ENCODE results near the gene ADGRE3.
A peak's percentile ranks its signal among the peaks of the same experiment; 100 is the strongest.
"Not testable (repeated sequence)": the region's sequence is repeated elsewhere in the genome, so short reads cannot be mapped to it uniquely, and the experiment has no call there.

ADGRE3 gene

DNA sequence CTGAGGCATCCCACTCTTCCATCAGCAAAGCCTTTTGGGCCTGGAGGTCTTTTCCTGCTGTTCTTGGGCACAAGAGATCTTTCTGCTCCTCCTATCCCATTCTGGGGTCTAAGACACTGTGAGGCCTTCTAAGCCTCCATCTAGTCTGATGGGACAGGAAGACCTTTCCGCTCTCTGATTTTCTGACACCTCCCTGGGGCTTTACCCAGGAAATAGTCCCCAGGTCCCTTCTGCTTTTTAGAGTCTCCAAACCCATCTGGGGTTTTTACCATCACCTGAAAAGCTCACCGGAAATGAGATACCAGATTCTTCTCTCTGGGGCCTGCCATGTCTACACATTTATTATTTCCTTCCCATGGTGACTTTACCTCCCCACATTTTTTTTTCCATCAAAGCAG, 70.7 kb downstream of the ADGRE3 start:
- no peak for DNase-seq (ENCODE audit: low read depth in 3 of 3)

DNA sequence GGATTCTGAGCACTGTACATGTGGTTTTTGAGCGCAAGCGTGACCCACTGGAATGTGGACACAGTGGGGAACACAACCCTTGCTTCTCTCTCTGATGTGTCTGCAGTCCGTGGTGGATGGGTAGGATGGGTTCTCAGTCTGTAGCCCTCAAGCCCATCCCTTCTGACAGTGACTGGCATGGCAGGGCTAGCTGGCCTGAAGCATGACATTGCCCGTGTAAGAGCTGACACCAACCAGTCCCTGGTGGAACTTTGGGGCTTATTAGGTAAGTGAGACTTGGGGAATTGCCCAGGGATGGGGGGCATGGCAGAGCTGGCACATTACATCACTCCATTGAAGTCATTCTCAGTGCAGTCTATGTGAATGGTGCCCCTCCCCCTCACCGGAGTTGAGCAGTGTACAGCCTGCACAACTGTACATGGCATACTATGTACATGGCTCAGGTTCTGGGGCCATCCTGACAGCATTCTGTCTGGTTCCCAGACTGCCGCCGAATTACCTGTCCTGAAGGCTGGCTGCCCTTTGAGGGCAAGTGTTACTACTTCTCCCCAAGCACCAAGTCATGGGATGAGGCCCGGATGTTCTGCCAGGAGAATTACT, 75.0 kb downstream of the ADGRE3 start:
- DNase-seq (ENCODE audit: low read depth in 3 of 3): no peak

DNA sequence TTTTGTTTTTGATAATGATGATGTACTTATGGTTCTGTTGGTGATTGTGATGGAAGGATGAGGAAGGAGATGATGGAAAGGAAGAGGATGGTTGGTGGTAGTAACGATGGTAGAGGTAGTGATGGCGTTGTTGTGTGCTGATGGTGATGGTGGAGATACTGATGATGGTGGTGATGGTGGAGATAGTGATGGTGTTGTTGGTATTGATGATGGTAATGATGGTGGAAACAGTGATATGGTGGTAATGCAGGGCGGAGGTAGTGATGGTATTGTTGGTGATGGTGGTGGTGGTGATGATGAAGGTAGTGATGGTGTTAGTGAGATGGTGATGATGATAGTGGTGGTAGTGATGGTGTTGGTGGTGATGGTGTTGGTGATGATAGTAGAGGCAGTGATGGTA, 79.1 kb downstream of the ADGRE3 start:
- DNase-seq (ENCODE audit: low read depth in 3 of 3): no peak

DNA sequence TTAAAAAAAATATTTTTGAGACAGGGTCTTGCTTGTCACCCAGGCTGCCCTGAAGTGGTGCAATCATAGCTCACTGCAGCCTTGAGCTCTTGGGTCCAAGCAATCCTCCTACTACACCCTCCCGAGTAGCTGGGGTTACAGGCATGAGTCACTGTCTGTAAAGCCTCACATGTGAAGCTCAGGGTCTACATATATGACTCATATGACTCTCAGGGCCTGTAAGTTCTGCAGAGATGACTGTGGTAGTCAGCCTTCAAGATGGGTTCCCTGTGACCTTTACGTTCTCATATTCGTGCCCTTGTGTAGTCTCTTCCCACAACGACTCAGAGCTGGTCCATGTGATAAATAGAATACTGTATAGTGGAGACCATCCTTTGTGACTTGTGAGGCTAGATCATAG, 85.2 kb downstream of the ADGRE3 start:
- DNase-seq (ENCODE audit: low read depth in 3 of 3): not testable (repeated sequence)

DNA sequence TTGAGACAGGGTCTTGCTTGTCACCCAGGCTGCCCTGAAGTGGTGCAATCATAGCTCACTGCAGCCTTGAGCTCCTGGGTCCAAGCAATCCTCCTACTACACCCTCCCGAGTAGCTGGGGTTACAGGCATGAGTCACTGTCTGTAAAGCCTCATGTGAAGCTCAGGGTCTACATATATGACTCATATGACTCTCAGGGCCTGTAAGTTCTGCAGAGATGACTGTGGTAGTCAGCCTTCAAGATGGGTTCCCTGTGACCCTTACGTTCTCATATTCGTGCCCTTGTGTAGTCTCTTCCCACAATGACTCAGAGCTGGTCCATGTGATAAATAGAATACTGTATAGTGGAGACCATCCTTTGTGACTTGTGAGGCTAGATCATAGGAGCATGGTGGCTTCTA, 89.5 kb downstream of the ADGRE3 start:
- DNase-seq (ENCODE audit: low read depth in 3 of 3): not testable (repeated sequence)

DNA sequence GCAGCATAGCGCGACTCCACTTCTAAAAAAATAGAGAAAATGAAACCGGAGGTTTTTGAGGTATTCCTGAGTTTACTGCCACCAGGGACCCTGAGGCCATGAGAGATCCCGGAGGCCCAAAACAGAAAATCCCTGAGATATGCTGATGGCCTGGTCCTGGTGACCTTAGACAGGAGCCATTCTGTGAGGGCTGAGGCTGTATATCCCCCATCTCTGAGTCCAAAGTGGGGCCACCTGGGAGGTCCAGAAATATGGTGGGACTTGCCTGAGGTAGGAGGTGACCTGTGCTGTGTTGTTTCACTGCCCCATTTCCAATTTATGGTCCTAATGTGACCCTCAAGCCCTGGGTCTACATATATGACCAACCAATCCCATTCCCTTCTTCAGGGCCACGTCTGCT, 90.3 kb downstream of the ADGRE3 start:
- DNase-seq (ENCODE audit: low read depth in 3 of 3): not testable (repeated sequence)

DNA sequence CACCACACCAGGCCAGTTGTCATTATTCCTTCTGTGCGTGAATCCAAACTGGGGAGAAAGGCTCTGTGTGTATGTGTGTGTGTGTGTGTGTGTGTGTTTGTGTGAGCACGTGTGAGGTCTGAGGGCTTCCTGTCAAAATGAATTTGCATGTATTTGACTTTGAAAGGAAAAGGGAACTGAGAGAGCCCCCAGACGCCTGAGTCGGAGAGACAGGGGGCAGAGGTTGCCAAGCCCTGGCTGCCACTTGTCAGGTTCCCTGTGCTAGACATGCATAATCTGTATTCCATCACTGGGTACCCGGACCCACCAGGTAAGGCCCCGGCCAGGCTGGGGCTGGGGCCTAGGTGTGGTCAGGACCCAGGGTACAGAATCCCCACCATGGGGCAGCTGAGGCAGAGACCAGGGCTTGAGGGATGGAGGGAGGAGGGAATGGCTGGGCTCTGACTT, 91.7 kb downstream of the ADGRE3 start, which contains the start of gene CLEC17A:
Gene CLEC17A (plus strand): TSS at position 191 of the 447 bp plus-strand sequence. CDS start 77 bp downstream, at position 268.
- no peak for DNase-seq (ENCODE audit: low read depth in 3 of 3)

DNA sequence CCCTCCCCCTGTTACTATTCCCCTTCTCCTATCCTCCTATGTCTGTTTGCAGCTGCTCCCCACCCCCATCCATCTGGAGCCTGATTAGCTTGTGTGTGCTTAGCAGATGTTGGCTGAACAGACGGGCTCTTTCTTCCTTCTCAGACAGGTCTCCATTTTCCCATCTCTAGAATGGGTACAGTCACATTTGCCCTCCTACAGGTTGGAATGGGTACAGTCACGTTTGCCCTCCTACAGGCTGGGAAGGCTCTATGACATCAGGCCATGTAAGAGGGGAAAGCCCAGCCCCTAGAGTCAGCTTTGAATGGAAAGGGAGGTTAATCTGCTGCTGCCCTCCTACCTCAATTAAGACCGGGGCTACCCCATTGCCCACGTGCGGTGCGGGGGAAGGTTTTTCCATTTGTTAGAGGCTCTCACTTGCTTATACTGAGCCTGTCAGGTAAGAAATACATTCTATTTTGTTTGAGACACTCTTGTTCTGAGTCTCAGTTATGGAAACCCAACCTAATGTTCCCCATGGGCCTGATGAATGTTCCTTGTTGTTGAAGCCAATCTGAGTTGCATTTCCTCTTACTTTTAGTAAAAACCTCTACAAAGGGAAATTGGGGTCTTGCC, 93.9 kb downstream of the ADGRE3 start:
- peak in 1 of 3 experiments; percentile 26 for DNase-seq (ENCODE audit: low read depth in 3 of 3)

DNA sequence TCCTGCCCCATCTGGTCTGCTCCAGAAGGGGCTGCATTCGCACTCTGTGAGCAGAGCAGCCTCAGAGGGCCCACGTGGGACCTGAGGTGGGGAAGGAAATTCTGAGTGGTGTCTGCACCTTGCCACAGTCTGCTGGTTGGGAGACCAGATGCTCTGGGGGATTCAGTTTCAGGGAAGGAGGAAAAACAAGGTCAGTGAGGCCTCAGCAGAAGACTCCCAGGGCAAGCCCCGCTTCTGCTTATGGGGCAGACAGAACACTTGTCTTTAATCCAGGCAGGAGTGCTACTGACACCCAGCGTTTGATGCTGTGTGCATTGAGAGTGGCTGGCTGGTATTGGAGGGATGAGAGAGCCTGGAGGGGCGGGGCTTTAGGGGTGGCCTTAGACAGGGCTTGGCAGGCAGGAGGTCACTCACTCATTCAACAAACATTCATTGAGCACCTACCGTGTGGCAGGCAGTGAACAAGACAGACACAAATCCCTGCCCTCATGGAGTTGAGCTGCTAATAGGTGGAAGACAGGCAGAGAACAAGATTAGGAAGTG, 96.7 kb downstream of the ADGRE3 start:
- no peak for DNase-seq (ENCODE audit: low read depth in 3 of 3)

DNA sequence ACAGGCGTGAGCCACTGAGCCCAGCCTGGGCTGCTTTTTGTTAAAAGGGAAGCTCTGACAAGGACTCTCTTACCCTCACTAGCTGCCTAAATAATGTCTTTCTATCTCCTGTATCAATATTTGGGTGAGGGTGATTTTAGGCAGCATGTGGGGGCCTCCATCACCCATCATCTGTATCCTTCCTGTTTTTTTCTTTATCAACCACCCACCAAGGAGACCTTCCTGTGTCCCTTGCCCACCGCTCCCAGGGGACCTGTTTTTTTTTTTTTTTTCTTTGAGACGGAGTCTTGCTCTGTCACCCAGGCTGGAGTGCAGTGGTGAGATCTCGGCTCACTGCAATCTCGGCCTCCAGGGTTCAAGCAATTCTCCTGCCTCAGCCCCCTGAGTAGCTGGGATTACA, 97.4 kb downstream of the ADGRE3 start:
- no peak for DNase-seq (ENCODE audit: low read depth in 3 of 3)

DNA sequence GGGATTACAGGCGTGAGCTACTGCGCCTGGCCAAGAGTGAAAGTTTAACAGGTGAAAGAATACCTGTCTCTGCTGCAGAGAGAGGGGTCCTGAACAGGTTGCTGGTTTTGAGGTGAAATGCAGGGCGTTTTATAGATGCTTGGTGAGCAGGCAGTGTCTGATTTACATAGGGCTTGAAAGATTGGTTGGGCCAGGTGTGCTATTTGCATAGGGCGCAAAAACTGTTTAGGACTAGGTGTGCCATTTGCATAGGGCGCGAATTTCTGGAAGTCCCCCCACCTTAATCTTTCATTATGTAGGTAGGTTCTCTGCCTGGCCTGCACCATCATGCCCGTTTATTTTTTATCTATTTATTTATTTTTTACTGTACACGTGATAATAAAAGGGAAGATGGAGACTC, 98.3 kb downstream of the ADGRE3 start:
- no peak for DNase-seq (ENCODE audit: low read depth in 3 of 3)

DNA sequence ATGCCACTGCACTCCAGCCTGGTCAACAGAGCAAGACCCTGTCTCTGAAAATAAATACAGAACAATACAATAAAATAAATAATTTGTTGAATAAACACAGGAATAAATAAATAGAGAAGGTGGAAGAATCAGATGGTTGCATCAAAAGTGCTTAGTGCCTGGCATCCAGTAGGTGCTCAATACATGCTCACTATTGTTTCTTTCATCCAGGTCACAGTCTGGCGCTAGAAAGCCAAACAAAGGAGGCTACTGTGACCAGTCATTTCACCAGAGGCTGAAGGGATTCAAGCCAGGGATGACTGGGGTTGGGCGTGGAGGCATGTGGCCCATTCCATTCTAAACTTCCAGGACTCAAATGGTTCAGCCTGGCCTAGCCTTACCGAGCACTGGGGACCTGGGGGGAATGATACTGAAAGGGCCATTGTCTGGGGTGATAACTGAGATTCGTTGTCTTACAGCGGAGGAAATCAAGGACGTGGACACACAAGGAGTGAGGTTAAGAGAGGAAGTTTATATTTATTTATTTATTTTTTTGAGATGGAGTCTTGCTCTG, 99.1 kb downstream of the ADGRE3 start:
- DNase-seq (ENCODE audit: low read depth in 3 of 3): no peak

DNA sequence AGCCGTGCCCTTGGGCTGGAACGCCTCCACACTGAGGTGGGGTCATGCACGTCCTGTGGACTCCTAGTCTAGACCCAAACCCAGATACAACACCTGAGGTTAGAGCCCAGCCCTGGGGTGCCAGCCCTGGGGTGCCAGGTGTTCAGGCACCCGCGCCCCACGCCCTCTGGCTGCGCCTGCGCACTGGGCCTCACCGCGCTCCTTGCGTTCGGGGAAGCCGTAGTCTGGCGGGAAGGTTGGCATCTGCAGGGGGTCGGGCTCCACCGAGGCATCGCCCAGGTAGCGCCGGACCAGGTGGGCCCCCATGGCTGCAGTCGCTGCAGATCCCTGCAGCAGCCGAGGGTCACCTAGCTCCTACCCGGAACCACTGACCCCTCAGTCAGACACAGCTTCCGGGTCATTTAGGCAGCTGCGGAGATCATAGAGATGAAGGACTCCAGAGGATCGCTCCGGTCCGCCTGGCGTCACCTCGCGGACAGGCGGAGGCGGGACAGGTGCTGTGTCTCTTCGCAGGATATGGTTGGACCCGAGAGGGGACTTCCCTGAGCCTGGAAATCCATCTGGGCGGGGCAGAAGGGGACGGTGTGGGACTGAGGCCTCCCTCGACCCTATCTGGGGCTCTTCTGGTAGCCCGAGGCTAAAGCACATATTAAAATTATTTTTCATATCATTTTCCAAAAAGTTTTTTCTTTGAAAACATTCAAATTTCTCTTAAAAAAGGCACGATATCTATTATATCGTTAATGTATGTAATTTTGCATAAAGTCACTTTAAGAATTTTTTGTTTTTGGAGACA, 102.8 kb downstream of the ADGRE3 start, which contains the start of gene NDUFB7:
Gene NDUFB7 (minus strand): TSS at position 372 of the 796 bp plus-strand sequence. CDS start 66 bp downstream, at position 306.
- DNase-seq (ENCODE audit: low read depth in 3 of 3): peak; percentile 71 to 77 (median 76)

DNA sequence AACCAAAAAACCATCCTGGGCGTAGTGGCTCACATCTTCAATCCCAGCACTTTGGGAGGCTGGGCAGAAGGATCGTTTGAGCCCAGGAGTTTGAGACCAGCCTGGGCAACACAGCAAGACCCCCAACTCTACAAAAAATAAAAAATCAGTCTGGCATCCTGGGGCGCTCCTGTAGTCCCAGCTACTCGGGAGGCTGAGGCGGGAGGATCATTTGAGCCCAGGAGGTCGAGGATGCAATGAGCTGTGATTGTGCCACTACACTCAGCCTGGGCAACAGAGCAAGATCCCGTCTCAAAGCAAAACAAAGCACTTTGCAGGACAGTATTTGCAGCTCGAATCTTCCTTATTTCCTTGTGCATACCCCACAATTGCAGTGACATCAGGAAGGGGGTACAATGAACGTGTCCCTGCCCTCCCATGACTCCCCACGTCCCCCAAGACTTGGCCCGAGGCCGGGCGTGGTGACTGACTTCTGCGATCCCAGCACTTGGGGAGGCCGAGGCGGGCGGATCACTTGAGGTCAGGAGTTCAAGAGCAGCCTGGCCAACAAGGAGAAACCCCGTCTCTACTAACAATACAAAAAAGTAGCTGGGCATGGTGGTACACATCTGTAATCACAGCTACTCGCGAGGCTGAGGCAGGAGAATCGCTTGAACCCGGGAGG, 103.6 kb downstream of the ADGRE3 start:
- no peak for DNase-seq (ENCODE audit: low read depth in 3 of 3)

Data from stimulated activated CD4-positive, alpha-beta T cell treated with anti-CD3 and anti-CD28 coated beads, TNF-alpha, amount 100 ng/mL, for 4 hours (primary cell).